Measurements from ENCODE around the gene CCDC127.

- TF ChIP-seq CTCF (IDR thresholded peaks at IDR 0.05) (no peak), POLR2A (IDR thresholded peaks at IDR 0.05) (no peak), EP300 (IDR thresholded peaks at IDR 0.05) (no peak)
Measured at GRCh38 chr5:203246-203930, 14.6 kb downstream of the CCDC127 start.
